Measurements from ENCODE around the gene SDF2. TPM values are rescaled to one million over a fixed set of nuclear protein-coding genes. Genes with fewer than 3 reads are reported as not detected.
A peak's percentile ranks its signal among the peaks of the same experiment; 100 is the strongest.

Gene SDF2
- total and polyA plus RNA-seq, 2 donors (not counting 1 experiment from before 2014, with no cell fraction given), result 58.5 to 65.2 TPM

DNA sequence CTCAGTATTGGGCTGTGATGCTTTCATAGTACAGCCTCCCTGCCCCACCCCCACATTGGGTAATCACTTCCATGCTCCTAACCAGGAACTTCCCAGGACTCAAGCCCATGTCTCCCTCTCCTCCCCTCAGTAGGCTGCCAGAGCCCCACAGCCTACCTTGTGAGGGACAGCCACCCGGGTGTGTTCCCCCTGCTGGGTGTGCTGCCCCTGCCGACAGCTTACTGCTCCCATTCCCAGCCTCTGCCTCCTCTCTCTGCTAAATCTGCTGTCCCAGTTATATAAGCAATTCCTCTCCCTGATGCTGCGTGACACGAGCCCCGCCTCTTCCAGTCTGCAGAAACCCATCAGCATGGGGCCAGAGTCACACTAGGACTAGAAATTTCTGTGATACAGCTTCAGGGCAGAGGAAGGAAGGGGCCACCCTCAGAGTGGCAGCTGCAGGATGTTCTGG, 47.8 kb downstream of the SDF2 start, which contains the start of gene RSKR:
Gene RSKR (minus strand): TSS at position 255 of the 451 bp plus-strand sequence. CDS start 24 bp downstream, at position 231.
- DNase-seq (ENCODE audit: low read depth in 2 of 2), result no peak
- H3K36me3 ChIP-seq (ENCODE audit: control insufficient read depth, insufficient read depth, low read length), result peaks cover 17% of the 10 kb centered on the region
- TF ChIP-seq EZH2 (IDR thresholded peaks at IDR 0.05; ENCODE audit: low read length, missing control alignments), result no peak
- TF ChIP-seq, protein P1, sequence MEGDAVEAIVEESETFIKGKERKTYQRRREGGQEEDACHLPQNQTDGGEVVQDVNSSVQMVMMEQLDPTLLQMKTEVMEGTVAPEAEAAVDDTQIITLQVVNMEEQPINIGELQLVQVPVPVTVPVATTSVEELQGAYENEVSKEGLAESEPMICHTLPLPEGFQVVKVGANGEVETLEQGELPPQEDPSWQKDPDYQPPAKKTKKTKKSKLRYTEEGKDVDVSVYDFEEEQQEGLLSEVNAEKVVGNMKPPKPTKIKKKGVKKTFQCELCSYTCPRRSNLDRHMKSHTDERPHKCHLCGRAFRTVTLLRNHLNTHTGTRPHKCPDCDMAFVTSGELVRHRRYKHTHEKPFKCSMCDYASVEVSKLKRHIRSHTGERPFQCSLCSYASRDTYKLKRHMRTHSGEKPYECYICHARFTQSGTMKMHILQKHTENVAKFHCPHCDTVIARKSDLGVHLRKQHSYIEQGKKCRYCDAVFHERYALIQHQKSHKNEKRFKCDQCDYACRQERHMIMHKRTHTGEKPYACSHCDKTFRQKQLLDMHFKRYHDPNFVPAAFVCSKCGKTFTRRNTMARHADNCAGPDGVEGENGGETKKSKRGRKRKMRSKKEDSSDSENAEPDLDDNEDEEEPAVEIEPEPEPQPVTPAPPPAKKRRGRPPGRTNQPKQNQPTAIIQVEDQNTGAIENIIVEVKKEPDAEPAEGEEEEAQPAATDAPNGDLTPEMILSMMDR (conservative IDR thresholded peaks at IDR 0.05 in 1 of 2, IDR thresholded peaks at IDR 0.05 in 1 of 2; ENCODE audit: low read depth in 1 of 2, low read length in 2 of 2), result no peak
- H3K27me3 ChIP-seq (ENCODE audit: control insufficient read depth, insufficient read depth, low read length), result no peaks in the 10 kb centered on the region
- H3K27ac ChIP-seq (ENCODE audit: insufficient read depth, low read length), result no peak within 1 kb of the TSS
- no peak within 1 kb of the TSS for H2AFZ ChIP-seq (ENCODE audit: low read length)
- no peak within 1 kb of the TSS for H3K9ac ChIP-seq (ENCODE audit: insufficient read depth, low read length)
- no peak within 1 kb of the TSS for H3K4me2 ChIP-seq (ENCODE audit: extremely low read depth, insufficient read depth, low read length)
- H3K79me2 ChIP-seq (ENCODE audit: control insufficient read depth, insufficient read depth, low read length), result no peaks in the 10 kb centered on the region
- no peak within 1 kb of the TSS for H3K4me3 ChIP-seq (replicated peaks in 1 of 4; ENCODE audit: control extremely low read depth in 1 of 4, insufficient read depth in 1 of 4, low read depth in 3 of 4, low read length in 4 of 4)
- no peaks in the 10 kb centered on the region for H3K4me1 ChIP-seq (ENCODE audit: control insufficient read depth, extremely low read depth, insufficient read depth, low read length)
- H4K20me1 ChIP-seq (ENCODE audit: control insufficient read depth, extremely low read depth, insufficient read depth, low read length), result no peaks in the 10 kb centered on the region
- H3K9me3 ChIP-seq (ENCODE audit: control insufficient read depth, insufficient read depth, low read depth, low read length), result no peaks in the 10 kb centered on the region

DNA sequence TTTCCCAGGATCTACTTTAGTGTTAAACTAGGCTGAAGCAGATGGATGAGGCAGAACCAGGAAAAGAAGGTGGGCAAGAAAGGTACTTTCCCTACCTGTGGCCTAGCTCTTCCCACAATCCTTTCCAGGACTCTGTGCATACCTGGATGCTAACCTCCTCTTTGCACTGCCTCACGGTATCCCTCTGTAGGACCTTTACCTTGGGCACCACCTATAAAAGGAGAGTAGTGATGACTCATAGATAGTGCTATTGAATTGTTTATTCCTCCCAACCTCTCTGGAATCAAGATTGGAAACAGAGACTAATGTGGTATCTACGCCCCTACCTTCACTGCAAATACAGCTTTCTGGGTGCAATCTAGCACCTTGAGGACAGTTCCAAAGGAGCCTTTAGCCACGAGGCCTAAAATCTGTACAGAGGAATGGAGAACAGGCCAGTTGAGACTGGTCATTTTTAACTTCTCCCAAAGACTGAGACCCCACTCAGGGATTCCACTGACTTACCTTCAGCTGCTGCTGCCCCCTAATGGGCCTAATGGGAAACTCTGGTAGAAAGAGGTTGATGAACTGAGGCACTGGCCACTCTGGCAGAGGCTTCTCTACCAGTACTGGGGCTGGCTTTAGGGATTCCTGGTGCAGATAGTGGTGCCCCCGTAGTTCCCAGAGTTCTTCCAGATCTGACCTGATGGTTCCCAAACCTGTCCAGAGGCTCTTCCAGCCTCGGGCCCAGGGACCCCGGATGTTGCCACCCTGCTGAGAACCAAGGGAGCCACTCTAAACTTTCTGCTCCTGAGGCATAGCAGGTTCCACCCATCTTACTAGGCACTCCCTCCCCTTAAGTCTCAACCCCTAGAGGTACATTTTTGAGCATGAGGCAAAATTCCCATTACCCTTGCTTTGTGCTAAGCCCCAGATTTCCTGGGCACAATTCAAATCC, 48.5 kb downstream of the SDF2 start:
- no peak for TF ChIP-seq EZH2 (IDR thresholded peaks at IDR 0.05; ENCODE audit: low read length, missing control alignments)
- TF ChIP-seq, protein P1 (conservative IDR thresholded peaks at IDR 0.05 in 1 of 2, IDR thresholded peaks at IDR 0.05 in 1 of 2; ENCODE audit: low read depth in 1 of 2, low read length in 2 of 2), result peak; percentile 69 to 83
- peak; percentile 23 to 38 for DNase-seq (ENCODE audit: low read depth in 2 of 2)
- H3K4me3 ChIP-seq (replicated peaks in 1 of 4; ENCODE audit: control extremely low read depth in 1 of 4, insufficient read depth in 1 of 4, low read depth in 3 of 4, low read length in 4 of 4), result no peak overlapping the region
- H3K4me2 ChIP-seq (ENCODE audit: extremely low read depth, insufficient read depth, low read length), result no peak overlapping the region
- no peak overlapping the region for H3K9ac ChIP-seq (ENCODE audit: insufficient read depth, low read length)
- H3K4me1 ChIP-seq (ENCODE audit: control insufficient read depth, extremely low read depth, insufficient read depth, low read length), result no peaks in the 10 kb centered on the region
- H2AFZ ChIP-seq (ENCODE audit: low read length), result no peak overlapping the region
- no peaks in the 10 kb centered on the region for H3K27me3 ChIP-seq (ENCODE audit: control insufficient read depth, insufficient read depth, low read length)
- peaks cover 14% of the 10 kb centered on the region for H3K36me3 ChIP-seq (ENCODE audit: control insufficient read depth, insufficient read depth, low read length)
- H3K79me2 ChIP-seq (ENCODE audit: control insufficient read depth, insufficient read depth, low read length), result no peaks in the 10 kb centered on the region
- no peaks in the 10 kb centered on the region for H3K9me3 ChIP-seq (ENCODE audit: control insufficient read depth, insufficient read depth, low read depth, low read length)
- H4K20me1 ChIP-seq (ENCODE audit: control insufficient read depth, extremely low read depth, insufficient read depth, low read length), result no peaks in the 10 kb centered on the region
- H3K27ac ChIP-seq (ENCODE audit: insufficient read depth, low read length), result no peak overlapping the region

DNA sequence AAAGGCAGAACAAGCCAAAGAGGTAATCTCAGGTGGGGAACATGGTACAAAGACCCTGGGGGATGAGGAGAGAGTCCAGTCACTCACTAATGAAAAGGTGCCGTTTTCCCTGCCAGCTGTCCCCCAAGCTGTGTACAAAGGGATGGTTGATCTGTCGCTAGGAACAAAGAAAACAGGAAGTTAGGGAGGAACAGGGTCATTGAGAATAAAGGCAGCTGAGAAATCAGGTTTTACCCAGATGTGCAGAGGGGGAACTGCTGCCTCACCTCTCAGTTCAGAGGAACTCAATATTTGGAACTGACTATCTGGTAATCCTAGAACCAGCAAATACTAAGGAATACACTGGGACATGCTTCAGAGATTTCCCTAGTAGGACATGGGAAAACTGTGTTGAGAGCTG, 49.2 kb downstream of the SDF2 start:
- H3K4me2 ChIP-seq (ENCODE audit: extremely low read depth, insufficient read depth, low read length), result no peak overlapping the region
- no peak overlapping the region for H3K27ac ChIP-seq (ENCODE audit: insufficient read depth, low read length)
- H4K20me1 ChIP-seq (ENCODE audit: control insufficient read depth, extremely low read depth, insufficient read depth, low read length), result no peaks in the 10 kb centered on the region
- DNase-seq (ENCODE audit: low read depth in 2 of 2), result no peak
- H3K27me3 ChIP-seq (ENCODE audit: control insufficient read depth, insufficient read depth, low read length), result no peaks in the 10 kb centered on the region
- H3K9me3 ChIP-seq (ENCODE audit: control insufficient read depth, insufficient read depth, low read depth, low read length), result no peaks in the 10 kb centered on the region
- no peak overlapping the region for H3K9ac ChIP-seq (ENCODE audit: insufficient read depth, low read length)
- TF ChIP-seq, protein P1 (conservative IDR thresholded peaks at IDR 0.05 in 1 of 2, IDR thresholded peaks at IDR 0.05 in 1 of 2; ENCODE audit: low read depth in 1 of 2, low read length in 2 of 2), result no peak
- no peak for TF ChIP-seq EZH2 (IDR thresholded peaks at IDR 0.05; ENCODE audit: low read length, missing control alignments)
- H3K4me3 ChIP-seq (replicated peaks in 1 of 4; ENCODE audit: control extremely low read depth in 1 of 4, insufficient read depth in 1 of 4, low read depth in 3 of 4, low read length in 4 of 4), result no peak overlapping the region
- no peaks in the 10 kb centered on the region for H3K4me1 ChIP-seq (ENCODE audit: control insufficient read depth, extremely low read depth, insufficient read depth, low read length)
- peaks cover 14% of the 10 kb centered on the region for H3K36me3 ChIP-seq (ENCODE audit: control insufficient read depth, insufficient read depth, low read length)
- no peaks in the 10 kb centered on the region for H3K79me2 ChIP-seq (ENCODE audit: control insufficient read depth, insufficient read depth, low read length)
- no peak overlapping the region for H2AFZ ChIP-seq (ENCODE audit: low read length)

Measured in fibroblast of lung (primary cell).